ENCODE results near the gene AFAP1L2.

The AFAP1L2 gene

DNA sequence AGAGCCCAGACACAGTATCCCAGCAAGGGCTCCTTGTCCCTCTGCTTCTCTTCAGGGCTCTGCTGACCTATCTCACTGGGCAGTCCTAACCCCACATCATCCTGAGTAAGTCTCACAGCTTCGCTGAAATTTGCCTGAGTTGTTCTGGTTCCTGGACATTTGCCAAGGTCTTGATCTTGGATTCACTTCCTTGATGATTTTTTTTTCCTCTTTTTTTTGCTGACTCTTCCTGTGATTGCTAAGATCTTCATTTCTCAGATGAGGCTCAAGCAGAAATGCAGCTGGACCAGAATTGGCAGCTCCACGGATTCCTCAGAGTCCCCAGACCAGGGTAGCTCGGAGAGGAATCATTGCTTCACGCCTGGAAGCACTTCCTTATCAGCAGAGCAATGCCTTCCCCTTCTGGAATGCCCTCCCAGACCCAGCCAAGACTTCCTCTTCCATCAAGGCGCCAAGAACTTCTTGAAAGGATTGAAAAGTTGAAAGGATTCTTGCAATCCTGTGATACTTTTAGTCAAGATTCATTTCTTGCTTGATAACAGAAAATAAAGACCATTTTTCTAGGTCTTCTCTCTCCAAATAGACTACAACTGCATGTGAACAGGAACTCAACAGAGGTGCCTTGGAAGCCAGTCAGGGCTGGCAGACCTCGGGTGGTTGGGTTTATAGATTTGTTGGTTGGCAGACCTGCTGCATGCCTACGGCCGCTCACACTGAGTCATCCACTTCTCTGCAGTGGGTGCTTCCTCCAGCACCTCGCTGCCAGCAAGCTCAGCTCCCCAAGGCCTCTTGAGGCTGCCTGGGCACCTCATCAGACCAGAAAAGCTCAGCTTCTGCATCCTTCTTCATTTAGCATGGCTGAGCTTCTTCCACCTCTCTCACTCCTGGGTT is 8.8 kb upstream of the AFAP1L2 start:
- DNase-seq (ENCODE audit: low read depth in 1 of 2, low spot score in 1 of 2): no peak

DNA sequence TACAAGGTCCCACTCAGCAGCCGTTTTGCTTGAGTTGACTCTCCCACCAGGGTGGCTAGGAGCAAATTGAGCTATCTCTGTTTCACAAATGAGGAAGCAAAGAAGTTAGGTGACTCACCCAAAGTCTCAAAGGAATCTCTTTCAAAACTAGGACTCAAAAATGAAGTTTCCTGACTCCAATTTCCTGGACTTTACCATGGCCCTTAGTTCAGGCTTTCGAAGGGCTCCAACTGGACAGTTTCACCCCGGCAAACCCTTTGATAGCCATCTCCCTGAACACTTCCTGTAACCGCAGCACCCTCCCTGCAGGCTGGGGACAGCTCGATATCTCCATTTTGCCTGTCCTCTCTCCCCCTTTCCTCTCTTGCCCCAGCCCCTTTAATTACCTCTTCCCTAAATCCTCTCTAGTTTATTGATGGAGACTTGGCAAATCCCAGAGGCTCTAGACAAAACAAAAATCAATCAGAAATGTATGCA is 4.7 kb upstream of the AFAP1L2 start:
- DNase-seq (ENCODE audit: low read depth in 1 of 2, low spot score in 1 of 2): no peak

DNA sequence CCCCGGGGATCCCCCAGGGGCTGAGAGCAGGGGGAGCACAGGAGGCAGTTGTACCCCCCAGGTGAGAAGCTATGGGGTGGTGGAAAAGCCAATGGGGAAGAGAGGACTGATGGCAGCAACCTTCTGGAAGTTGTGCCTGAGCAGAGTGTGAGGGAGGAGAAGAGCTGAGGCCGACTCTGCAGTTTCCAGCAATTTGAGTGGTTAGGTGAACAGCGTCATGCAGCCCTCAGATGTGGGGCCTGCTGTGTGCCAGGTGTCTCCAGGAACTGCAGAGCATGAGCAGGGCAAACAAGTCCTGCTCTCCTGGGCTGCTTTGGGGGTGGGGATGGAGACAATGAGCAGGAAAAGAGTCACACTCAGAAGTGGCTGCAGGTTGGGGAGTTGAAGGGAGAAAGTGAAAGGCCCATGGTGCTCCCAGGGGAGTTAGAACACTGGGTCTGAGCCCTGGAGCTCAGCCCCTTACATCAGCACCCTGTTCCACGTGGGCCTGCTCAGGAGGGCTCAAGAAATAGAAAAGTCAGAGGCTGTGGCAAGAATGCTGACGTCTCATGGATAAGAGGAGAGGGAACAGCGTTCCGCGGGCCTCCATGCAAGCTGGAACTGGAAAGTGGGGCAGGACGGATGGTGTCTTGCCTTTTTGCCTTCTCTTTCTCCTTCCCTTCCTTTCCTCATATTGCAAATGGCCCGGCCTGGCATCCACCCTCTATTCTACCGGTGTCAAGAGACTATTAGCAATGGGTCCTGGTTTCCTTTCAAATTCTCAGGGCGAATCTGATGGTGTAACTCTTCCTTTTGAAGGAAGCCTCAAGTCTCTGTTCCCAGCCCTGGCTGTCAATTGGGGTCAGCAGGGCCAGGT is 4.0 kb upstream of the AFAP1L2 start:
- no peak for DNase-seq (ENCODE audit: low read depth in 1 of 2, low spot score in 1 of 2)

DNA sequence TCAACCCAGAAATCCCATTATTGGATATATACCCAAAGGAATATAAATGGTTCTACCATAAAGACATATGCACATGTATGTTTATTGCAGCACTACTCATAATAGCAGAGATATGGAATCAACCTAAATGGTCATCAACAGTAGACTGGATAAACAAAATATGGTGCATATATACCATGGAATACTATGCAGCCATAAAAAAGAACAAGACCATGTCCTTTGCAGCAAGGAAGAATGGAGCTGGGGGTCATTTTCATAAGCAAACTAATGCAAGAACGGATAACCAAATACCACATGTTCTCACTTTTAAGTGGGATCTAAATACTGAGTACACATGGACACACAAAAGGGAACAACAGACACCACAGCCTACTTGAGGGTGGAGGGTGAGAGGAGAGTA is 2.2 kb upstream of the AFAP1L2 start:
- DNase-seq (ENCODE audit: low read depth in 1 of 2, low spot score in 1 of 2): no peak

- DNase-seq (ENCODE audit: low read depth in 1 of 2, low spot score in 1 of 2): no peak
Measured at GRCh38 chr10:114405011-114405350, 679 bp upstream of the AFAP1L2 start.

DNA sequence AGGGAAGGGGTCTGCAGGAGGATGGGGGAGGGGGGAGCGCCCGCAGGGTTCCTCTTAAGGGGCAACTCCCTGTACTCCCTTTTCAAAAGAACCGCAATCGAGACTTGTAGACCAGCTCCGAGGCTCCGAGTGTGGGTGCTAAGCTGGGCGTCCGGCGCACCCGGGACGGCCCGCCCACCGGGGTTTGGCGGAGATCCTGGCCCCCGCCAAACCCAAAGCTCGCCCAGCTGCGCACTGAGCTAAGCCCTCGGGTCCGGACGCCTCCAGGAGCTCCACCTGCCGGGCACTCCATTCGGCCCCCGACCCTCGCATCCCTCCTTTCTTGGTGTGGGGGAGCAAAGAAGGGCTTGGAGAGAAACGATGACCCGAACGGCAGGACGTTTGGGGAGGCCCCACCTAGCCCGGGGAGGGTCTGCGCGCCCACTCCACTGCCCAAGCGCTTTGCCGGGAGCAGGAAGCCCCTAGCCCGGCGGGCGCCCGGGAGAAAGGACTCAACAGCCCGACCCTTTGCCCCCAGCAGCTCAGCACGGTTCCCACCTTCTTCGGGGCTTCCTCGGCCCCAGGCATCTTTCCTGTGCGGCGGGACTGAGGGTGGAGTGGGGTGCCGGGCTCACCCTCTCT is 651 bp downstream of the AFAP1L2 start:
- no peak for DNase-seq (ENCODE audit: low read depth in 1 of 2, low spot score in 1 of 2)

- DNase-seq (ENCODE audit: low read depth in 1 of 2, low spot score in 1 of 2): no peak
Measured at GRCh38 chr10:114402871-114403540, 1.3 kb downstream of the AFAP1L2 start.

DNA sequence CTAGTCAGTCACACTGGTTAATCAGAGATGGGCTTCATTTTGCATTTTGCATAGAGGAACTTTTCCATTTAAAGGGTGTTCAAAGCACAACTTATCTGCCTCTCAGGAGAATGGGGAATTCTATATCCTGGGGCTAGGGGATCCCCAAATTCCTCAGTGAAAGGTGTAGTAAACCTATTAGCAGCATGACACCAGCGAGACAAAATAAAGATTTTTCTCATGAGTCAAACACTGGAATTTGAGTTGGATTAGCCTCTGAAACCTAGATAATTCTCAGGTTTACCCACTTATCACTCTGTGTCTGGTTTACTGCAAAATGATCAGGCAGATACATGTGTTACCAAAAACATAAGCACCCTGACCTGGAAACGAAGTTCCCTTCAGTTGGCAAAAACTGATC is 2.1 kb downstream of the AFAP1L2 start:
- DNase-seq (ENCODE audit: low read depth in 1 of 2, low spot score in 1 of 2): no peak

GRCh38 chr10:114401195-114401791 is 3.0 kb downstream of the AFAP1L2 start:
- no peak for DNase-seq (ENCODE audit: low read depth in 1 of 2, low spot score in 1 of 2)

- DNase-seq (ENCODE audit: low read depth in 1 of 2, low spot score in 1 of 2): no peak
Measured at GRCh38 chr10:114400091-114400490, 4.2 kb downstream of the AFAP1L2 start.

- no peak for DNase-seq (ENCODE audit: low read depth in 1 of 2, low spot score in 1 of 2)
Measured at GRCh38 chr10:114399576-114399975, 4.7 kb downstream of the AFAP1L2 start.

DNA sequence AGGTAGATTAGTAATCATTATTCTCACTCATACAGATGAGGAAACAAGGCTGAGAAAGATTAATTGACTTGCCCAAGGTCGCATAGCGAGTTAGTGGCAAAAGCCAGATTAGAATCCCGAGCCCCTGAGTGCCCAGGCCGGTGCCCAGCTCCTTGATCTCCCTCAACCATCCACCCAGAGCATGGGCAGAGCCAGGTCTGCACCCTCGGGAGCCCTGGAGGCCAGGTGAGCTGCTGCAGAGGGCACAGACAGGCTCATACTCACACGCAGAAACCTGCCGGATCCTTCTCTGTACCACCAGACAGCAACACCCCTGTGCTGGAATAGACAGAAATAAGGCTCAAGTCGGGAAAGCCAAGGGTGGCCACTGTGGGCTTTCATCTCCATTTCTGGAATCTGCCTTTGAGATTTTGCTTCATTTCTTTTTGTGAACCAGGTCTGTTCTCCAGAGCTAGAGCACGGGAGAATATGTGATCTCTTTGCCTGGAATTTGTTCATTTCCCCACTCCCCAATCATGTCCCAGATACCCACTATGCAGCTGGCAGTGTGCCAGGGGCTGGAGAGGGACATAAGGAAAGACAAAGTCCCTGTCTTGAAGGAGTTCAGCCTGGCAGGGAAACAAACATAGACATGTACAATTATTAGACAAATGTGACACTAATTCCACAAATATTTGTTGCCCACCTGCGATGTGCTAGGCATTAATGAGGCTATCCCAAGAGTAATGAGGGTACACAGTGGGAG is 5.5 kb downstream of the AFAP1L2 start:
- no peak for DNase-seq (ENCODE audit: low read depth in 1 of 2, low spot score in 1 of 2)

DNA sequence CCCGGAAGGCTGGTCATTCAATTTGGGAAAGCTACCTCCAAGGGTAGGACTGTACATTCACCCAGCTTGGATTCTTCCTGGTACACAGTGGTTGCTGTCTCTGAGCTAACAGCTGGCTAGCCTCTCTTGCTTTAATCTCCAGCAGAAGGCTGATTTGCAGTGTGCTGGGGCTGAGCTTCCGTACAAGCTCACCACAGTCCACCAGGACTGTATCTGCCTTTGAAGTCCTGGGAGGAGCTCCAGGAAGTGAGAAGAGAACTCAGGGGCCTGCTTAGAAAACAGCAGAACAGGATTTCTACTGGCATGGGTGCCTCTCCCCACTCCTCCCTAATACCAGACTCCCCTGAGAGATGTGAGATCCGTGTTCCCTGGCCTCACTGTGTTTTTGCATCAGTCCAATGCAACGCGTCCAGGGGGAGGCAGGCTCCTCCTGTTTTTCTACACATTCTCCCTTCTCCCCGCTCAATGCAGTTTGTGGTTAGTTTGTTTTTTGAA is 6.6 kb downstream of the AFAP1L2 start:
- DNase-seq (ENCODE audit: low read depth in 1 of 2, low spot score in 1 of 2): no peak

GRCh38 chr10:114396464-114396863 is 7.8 kb downstream of the AFAP1L2 start:
- DNase-seq (ENCODE audit: low read depth in 1 of 2, low spot score in 1 of 2): no peak

DNA sequence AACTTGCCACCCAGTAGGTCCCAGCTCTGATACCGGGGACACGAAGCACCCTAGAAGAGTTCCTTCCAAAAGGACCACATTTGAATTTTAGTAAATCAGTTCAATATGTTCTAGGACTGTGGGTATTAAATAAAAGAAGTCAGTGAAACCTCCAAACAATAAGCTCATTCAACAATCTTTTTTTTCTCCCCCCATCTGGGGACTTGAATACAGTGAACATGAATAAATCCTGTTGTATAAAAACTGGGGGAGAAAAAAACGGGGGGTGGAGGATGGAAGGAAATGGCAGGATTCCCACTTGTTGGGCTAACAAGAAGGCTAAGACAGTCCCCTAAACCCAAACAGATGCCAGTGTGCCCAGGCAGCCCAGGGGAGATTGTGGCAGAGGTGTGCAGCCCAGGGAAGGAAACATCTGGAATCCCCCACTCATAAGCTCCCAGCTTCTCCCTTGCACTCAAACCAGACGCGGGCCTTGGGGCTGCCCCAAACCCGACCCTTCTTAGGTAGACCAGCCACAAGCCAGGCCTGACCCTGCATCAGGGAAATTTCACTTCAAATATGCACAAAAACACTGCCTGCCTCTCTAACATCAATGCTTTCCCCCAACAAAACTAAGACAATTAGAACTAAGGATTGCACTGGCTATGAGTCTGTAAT is 8.8 kb downstream of the AFAP1L2 start:
- DNase-seq (ENCODE audit: low read depth in 1 of 2, low spot score in 1 of 2): no peak

DNA sequence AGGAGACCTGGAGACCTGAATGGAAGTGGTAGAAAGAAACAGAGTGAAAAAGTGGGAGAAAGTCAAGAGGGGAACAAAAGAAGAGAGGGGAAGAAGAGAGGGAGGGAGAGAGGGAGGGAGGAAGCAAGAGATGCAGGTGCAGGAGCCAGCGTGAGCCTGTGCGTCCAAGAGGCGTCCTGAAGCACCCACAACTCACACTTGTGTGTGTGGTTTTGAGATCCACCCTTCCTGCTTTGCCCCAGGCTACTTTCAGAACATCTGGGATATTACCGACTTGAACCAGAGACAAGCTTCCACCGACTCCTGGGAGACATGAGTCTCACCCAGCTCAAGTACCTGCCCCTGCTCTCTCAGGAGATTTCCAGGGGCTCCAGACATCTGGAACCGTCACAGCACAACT is 9.8 kb downstream of the AFAP1L2 start:
- DNase-seq (ENCODE audit: low read depth in 1 of 2, low spot score in 1 of 2): no peak

DNA sequence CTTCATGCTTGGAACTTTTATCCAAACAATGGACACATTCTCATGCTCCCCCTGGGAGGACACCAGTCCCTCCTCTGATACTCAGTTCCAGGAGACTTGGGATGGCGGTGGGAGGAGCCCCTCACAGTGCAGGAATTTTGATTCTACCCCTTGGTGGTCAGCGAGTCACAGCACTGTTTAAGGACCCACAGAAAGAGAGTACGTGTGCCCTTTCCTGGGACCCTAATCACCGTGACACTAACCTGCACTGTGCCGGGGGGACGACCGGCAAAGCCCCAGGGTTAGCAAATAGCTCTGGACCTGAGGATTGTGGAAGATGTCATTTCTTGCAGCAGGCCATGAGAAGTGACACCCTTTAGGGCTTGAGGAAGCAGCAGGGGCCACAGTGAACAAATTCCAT is 10.4 kb downstream of the AFAP1L2 start:
- no peak for DNase-seq (ENCODE audit: low read depth in 1 of 2, low spot score in 1 of 2)

DNA sequence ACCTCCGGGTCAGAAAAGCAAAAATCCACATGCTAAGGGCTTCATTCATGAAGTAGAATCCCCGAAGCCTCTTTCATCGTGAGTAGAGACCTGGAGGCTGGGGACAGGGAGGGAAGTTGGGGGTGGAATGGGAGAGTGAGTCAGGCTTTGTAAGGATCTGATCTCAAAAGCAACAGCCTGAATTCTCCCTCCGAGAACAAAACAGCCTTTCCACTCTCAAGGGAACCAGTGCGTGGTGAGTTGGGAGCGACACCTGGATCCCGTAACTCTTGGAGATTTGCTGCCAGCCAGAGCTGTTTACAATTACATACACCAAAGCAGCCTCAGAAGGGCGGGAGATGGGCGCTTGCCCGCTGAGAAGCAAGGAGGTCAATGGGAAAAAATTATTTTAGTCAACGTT is 10.8 kb downstream of the AFAP1L2 start:
- no peak for DNase-seq (ENCODE audit: low read depth in 1 of 2, low spot score in 1 of 2)

DNA sequence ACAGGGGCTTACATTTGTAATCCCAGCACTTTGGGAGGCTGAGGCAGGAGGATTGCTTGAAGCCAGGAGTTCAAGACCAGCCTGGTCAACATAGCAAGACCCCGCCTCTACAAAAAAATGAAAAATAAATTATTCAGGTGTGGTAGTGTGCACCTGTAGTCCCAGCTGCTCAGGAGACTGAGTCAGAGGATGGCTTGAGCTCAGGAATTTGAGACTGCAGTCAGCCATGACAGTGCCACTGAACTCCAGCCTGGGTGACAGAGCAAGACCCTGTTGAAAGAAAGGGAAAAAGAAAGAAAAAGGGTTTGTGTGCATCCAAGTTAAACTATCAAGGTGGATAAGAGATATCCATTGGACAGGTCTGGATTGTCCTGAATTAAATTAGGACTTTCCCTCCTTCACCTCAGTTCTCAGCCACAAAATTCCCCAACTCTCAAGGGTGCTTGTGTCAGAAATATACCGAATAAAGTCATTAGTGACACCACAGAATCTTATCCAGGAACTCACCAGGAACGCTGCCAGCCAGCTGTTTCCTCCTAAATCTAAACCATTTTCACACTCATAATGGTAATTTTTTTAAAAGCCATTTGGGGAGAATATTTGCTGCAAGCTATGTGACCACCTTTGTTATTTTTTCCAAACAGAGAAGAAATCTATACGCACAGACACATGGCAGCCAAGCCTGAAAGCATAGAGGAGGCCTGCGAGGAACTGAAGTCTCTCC is 12.0 kb downstream of the AFAP1L2 start:
- no peak for DNase-seq (ENCODE audit: low read depth in 1 of 2, low spot score in 1 of 2)

All from stimulated activated CD4-positive, alpha-beta T cell treated with anti-CD3 and anti-CD28 coated beads, Interleukin-15, amount 100 ng/mL, for 1 hour (primary cell).